ENCODE results near the gene TMEM18. TPM values are rescaled to one million over a fixed set of nuclear protein-coding genes. Genes with fewer than 3 reads are reported as not detected.

TMEM18 gene
- total RNA-seq, 1 experiment from 2014 or later = 29.1 TPM

- peaks cover 37% of the 10 kb centered on the region for H3K36me3 ChIP-seq
- H3K27me3 ChIP-seq = no peaks in the 10 kb centered on the region
- DNase-seq = no peak
- peaks cover 4% of the 10 kb centered on the region; the same call in 1 of the 2 replicates for H3K4me1 ChIP-seq
- no peaks in the 10 kb centered on the region for H3K9me3 ChIP-seq (replicated peaks)
- no peak overlapping the region for H3K4me3 ChIP-seq
- H3K27ac ChIP-seq = no peak overlapping the region
Measured at GRCh38 chr2:673016-673415, 4.2 kb downstream of the TMEM18 start.

GRCh38 chr2:672606-672905 is 4.7 kb downstream of the TMEM18 start:
- peaks cover 4% of the 10 kb centered on the region; the same call in 1 of the 2 replicates for H3K4me1 ChIP-seq
- H3K9me3 ChIP-seq (replicated peaks) = 0 out of 2 replicates have a peak, but pooled peaks cover 1% of the 10 kb centered on the region
- H3K4me3 ChIP-seq = no peak overlapping the region
- no peak overlapping the region for H3K27ac ChIP-seq
- peaks cover 42% of the 10 kb centered on the region for H3K36me3 ChIP-seq
- no peak for DNase-seq
- no peaks in the 10 kb centered on the region for H3K27me3 ChIP-seq

DNA sequence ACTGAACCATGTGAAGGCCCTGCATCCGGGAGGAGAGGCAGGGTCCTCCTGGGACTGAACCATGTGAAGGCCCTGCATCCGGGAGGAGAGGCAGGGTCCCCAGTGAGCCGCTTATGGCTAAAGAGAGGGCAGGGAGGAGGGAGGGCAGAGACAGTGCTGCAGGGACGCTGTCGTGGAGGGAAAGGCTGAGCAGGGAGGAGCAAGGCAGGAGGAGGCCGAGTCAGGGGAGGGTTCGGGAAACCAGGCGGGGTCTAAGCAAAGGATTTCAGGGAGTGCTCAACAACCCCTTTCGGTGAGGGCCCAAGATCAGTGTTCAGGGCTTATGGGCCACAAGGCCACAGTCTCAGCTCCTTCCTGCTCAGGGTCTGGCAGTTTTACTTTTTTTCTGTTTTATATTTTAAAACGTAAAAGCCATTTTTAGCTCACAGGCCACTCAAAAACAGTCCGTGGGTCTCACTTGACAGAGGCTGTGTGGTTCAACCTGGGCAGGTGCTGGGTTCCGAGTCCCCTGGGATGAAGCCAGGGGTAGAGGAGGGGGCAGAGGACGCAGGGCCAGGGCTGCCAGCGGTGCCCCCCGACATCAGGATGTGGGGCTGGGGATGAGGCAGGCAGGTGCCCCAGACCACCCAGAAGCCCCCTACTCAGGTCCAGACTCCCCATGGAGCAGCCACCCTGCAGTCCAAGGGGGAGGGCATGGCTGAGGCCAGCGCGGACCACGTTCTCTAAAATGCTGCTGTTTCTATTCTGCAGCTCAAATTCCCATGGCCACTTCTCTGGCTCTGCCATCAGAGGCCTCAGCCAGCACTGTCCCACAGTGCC is 5.2 kb downstream of the TMEM18 start:
- peaks cover 47% of the 10 kb centered on the region for H3K36me3 ChIP-seq
- 0 out of 2 replicates have a peak, but pooled peaks cover 2% of the 10 kb centered on the region for H3K9me3 ChIP-seq (replicated peaks)
- no peak for DNase-seq
- H3K27ac ChIP-seq = no peak overlapping the region
- H3K27me3 ChIP-seq = no peaks in the 10 kb centered on the region
- no peak overlapping the region for H3K4me3 ChIP-seq
- peaks cover 4% of the 10 kb centered on the region; the same call in 1 of the 2 replicates for H3K4me1 ChIP-seq

DNA sequence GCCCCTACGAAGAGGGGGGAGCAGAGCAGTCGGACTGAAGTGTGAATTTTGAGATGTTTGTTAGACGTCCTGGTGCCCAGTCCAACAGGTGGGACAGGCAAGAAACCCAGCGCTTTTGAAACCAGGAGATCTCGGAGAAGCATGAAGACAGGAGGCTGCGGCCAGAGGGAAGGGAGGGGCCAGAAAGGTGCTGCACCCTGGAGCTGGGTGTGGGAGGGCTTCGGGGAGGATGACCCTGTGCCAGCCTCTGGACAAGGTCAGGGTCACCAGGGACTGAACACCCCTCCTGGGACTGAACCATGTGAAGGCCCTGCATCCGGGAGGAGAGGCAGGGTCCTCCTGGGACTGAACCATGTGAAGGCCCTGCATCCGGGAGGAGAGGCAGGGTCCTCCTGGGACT is 6.1 kb downstream of the TMEM18 start:
- Histone ChIP-seq H3K4me3 (no peak overlapping the region), H3K27me3 (no peaks in the 10 kb centered on the region), H3K27ac (no peak overlapping the region), H3K4me1 (peaks cover 4% of the 10 kb centered on the region; the same call in 1 of the 2 replicates), H3K36me3 (peaks cover 55% of the 10 kb centered on the region), H3K9me3 (replicated peaks) (0 out of 2 replicates have a peak, but pooled peaks cover 2% of the 10 kb centered on the region)
- DNase-seq = no peak

DNA sequence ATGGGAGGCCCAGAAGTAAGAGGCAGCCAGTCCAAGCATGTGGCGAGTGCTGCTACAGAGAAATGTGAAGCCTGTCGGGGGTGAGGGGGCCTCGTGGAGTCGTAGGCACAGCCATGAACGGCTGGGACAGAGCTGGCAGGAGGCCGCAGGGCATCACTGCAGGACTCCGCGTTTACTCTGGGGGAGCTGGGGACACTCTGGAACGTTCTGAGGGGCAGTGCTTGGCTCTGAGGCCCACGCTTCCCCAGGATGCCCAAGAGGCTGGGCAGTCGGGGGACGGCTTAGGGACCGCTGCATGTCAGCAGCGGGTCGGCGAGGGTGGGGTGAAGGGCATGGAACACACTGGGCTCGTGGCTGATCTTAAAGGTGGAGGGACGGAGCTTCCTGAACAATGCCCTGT is 6.6 kb downstream of the TMEM18 start:
- no peak overlapping the region for H3K27ac ChIP-seq
- no peak overlapping the region for H3K4me3 ChIP-seq
- DNase-seq = no peak
- H3K4me1 ChIP-seq = peaks cover 1% of the 10 kb centered on the region; the same call in 1 of the 2 replicates
- peaks cover 59% of the 10 kb centered on the region for H3K36me3 ChIP-seq
- 0 out of 2 replicates have a peak, but pooled peaks cover 2% of the 10 kb centered on the region for H3K9me3 ChIP-seq (replicated peaks)
- H3K27me3 ChIP-seq = no peaks in the 10 kb centered on the region

- DNase-seq = no peak
- no peak overlapping the region for H3K27ac ChIP-seq
- no peaks in the 10 kb centered on the region for H3K27me3 ChIP-seq
- H3K36me3 ChIP-seq = peaks cover 56% of the 10 kb centered on the region
- H3K9me3 ChIP-seq (replicated peaks) = 0 out of 2 replicates have a peak, but pooled peaks cover 2% of the 10 kb centered on the region
- no peak overlapping the region for H3K4me3 ChIP-seq
- no peaks in the 10 kb centered on the region for H3K4me1 ChIP-seq
Measured at GRCh38 chr2:669323-669722, 7.9 kb downstream of the TMEM18 start.

- no peaks in the 10 kb centered on the region for H3K4me1 ChIP-seq
- 0 out of 2 replicates have a peak, but pooled peaks cover 2% of the 10 kb centered on the region for H3K9me3 ChIP-seq (replicated peaks)
- peaks cover 59% of the 10 kb centered on the region for H3K36me3 ChIP-seq
- no peak overlapping the region for H3K4me3 ChIP-seq
- no peaks in the 10 kb centered on the region for H3K27me3 ChIP-seq
- no peak overlapping the region for H3K27ac ChIP-seq
- DNase-seq = no peak
Measured at GRCh38 chr2:668000-668398, 9.2 kb downstream of the TMEM18 start.

GRCh38 chr2:667332-667999 is 9.7 kb downstream of the TMEM18 start:
- H3K27me3 ChIP-seq = no peaks in the 10 kb centered on the region
- H3K27ac ChIP-seq = no peak overlapping the region
- H3K4me1 ChIP-seq = no peaks in the 10 kb centered on the region
- H3K36me3 ChIP-seq = peaks cover 59% of the 10 kb centered on the region
- H3K9me3 ChIP-seq (replicated peaks) = 0 out of 2 replicates have a peak, but pooled peaks cover 2% of the 10 kb centered on the region
- H3K4me3 ChIP-seq = no peak overlapping the region
- DNase-seq = peak in 1 of 2 experiments; percentile 57

- Histone ChIP-seq H3K4me1 (no peaks in the 10 kb centered on the region), H3K9me3 (replicated peaks) (0 out of 2 replicates have a peak, but pooled peaks cover 2% of the 10 kb centered on the region), H3K27me3 (no peaks in the 10 kb centered on the region), H3K4me3 (no peak overlapping the region), H3K27ac (no peak overlapping the region), H3K36me3 (peaks cover 55% of the 10 kb centered on the region)
- DNase-seq = no peak
Measured at GRCh38 chr2:666441-666840, 10.8 kb downstream of the TMEM18 start.

DNA sequence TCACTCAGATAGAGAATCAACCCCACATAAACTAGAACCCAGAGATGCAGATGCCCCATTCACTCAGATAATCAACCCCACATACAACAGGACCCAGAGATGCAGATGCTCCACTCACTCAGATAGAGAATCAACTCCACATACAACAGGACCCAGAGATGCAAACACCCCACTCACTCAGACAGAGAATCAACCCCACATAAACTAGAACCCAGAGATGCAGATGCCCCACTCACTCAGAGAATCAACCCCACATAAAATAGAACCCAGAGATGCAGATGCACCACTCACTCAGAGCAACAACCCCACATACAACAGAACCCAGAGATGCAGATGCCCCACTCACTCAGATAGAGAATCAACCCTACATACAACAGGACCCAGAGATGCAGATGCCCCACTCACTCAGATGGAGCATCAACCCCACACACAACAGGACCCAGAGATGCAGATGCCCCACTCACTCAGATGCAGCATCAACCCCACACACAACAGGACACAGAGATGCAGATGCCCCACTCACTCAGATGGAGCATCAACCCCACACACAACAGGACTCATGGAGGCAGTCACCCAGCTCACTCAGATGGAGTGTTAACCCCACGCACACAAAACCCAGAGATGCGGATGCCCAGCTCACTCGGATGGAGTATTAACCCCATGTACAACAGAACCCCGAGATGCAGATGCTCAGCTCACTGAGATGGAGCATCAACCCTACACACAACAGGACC is 11.7 kb downstream of the TMEM18 start:
- no peak for DNase-seq
- no peaks in the 10 kb centered on the region for H3K4me1 ChIP-seq
- 0 out of 2 replicates have a peak, but pooled peaks cover 2% of the 10 kb centered on the region for H3K9me3 ChIP-seq (replicated peaks)
- H3K27me3 ChIP-seq = no peaks in the 10 kb centered on the region
- H3K36me3 ChIP-seq = peaks cover 50% of the 10 kb centered on the region
- no peak overlapping the region for H3K27ac ChIP-seq
- no peak overlapping the region for H3K4me3 ChIP-seq

GRCh38 chr2:664063-664462 is 13.1 kb downstream of the TMEM18 start:
- H3K36me3 ChIP-seq = peaks cover 37% of the 10 kb centered on the region
- H3K9me3 ChIP-seq (replicated peaks) = 0 out of 2 replicates have a peak, but pooled peaks cover 2% of the 10 kb centered on the region
- no peak for DNase-seq
- no peak overlapping the region for H3K4me3 ChIP-seq
- H3K27me3 ChIP-seq = no peaks in the 10 kb centered on the region
- H3K4me1 ChIP-seq = no peaks in the 10 kb centered on the region
- no peak overlapping the region for H3K27ac ChIP-seq

GRCh38 chr2:663221-663620 is 14.0 kb downstream of the TMEM18 start:
- H3K27me3 ChIP-seq = no peaks in the 10 kb centered on the region
- H3K9me3 ChIP-seq (replicated peaks) = 0 out of 2 replicates have a peak, but pooled peaks cover 2% of the 10 kb centered on the region
- no peak overlapping the region for H3K4me3 ChIP-seq
- H3K4me1 ChIP-seq = no peaks in the 10 kb centered on the region
- peaks cover 31% of the 10 kb centered on the region for H3K36me3 ChIP-seq
- no peak for DNase-seq
- H3K27ac ChIP-seq = no peak overlapping the region

DNA sequence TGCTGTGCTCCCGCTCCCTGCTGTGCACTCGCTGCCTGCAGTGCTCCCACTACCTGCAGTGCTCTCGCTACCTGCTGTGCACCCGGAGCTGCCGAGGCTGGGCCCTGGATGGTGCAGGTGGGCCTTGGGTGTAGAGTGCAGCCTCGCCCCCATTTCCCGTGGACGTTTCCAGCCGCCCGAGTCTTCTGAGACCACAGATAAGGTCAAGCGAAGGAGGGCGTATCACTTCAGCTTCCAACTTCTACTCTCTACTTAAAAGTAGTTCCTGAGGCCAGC is 15.9 kb downstream of the TMEM18 start:
- no peaks in the 10 kb centered on the region for H3K9me3 ChIP-seq (replicated peaks)
- H3K4me1 ChIP-seq = no peaks in the 10 kb centered on the region
- H3K27ac ChIP-seq = no peak overlapping the region
- no peak for DNase-seq
- peaks cover 14% of the 10 kb centered on the region for H3K36me3 ChIP-seq
- no peaks in the 10 kb centered on the region for H3K27me3 ChIP-seq
- no peak overlapping the region for H3K4me3 ChIP-seq

GRCh38 chr2:660586-661359 is 16.4 kb downstream of the TMEM18 start:
- no peak overlapping the region for H3K27ac ChIP-seq
- no peak for DNase-seq
- no peaks in the 10 kb centered on the region for H3K4me1 ChIP-seq
- no peaks in the 10 kb centered on the region for H3K27me3 ChIP-seq
- H3K4me3 ChIP-seq = no peak overlapping the region
- H3K9me3 ChIP-seq (replicated peaks) = no peaks in the 10 kb centered on the region
- peaks cover 8% of the 10 kb centered on the region for H3K36me3 ChIP-seq
